NCI-H1048 (cell line): ENCODE results near the gene CASP3.

Source experiments
- DNase-seq: peaks from one replicate; lab custom pipeline; 2025; lab: John Stamatoyannopoulos, UW

CASP3 gene

GRCh38 chr4:184649026-184649970, at the start of gene CASP3, which contains the start of gene PRIMPOL:
Gene CASP3, minus strand, starts transcription at chr4:184649447. Its CDS starts 10,994 bp downstream, at chr4:184638453.
Gene PRIMPOL, plus strand, starts transcription at chr4:184649738. Its CDS starts 7,403 bp downstream, at chr4:184657141.
- peak; percentile 94 for DNase-seq

- DNase-seq = no peak
These were observed 48.7 kb upstream of the CASP3 start for GRCh38 chr4:184697956-184698355.

GRCh38 chr4:184695178-184695896, 46.1 kb upstream of the CASP3 start:
- DNase-seq = no peak

GRCh38 chr4:184694412-184694956, 45.2 kb upstream of the CASP3 start:
- no peak for DNase-seq

- no peak for DNase-seq
These were observed 43.8 kb upstream of the CASP3 start for GRCh38 chr4:184693056-184693455.

- no peak for DNase-seq
These were observed 40.4 kb upstream of the CASP3 start for GRCh38 chr4:184689681-184690080.

GRCh38 chr4:184688447-184688846, 39.2 kb upstream of the CASP3 start:
- no peak for DNase-seq

GRCh38 chr4:184688005-184688404, 38.8 kb upstream of the CASP3 start:
- DNase-seq = no peak

GRCh38 chr4:184684491-184685189, 35.4 kb upstream of the CASP3 start:
- DNase-seq = no peak

GRCh38 chr4:184681916-184682315, 32.7 kb upstream of the CASP3 start:
- DNase-seq = no peak

GRCh38 chr4:184680698-184681097, 31.5 kb upstream of the CASP3 start:
- DNase-seq = no peak

GRCh38 chr4:184675821-184676492, 26.7 kb upstream of the CASP3 start:
- no peak for DNase-seq

GRCh38 chr4:184675018-184675417, 25.8 kb upstream of the CASP3 start:
- no peak for DNase-seq

- no peak for DNase-seq
These were observed 24.8 kb upstream of the CASP3 start for GRCh38 chr4:184674011-184674410.

- no peak for DNase-seq
These were observed 23.5 kb upstream of the CASP3 start for GRCh38 chr4:184672741-184673140.

GRCh38 chr4:184671101-184671500, 21.9 kb upstream of the CASP3 start:
- no peak for DNase-seq

GRCh38 chr4:184669251-184669650, 20.0 kb upstream of the CASP3 start:
- no peak for DNase-seq

GRCh38 chr4:184668511-184669114, 19.4 kb upstream of the CASP3 start:
- DNase-seq = no peak

- DNase-seq = no peak
These were observed 18.8 kb upstream of the CASP3 start for GRCh38 chr4:184668096-184668495.

- DNase-seq = no peak
These were observed 17.4 kb upstream of the CASP3 start for GRCh38 chr4:184666670-184667069.
